Endodermal cell (in vitro differentiated cells): ENCODE results near the gene UPK2. TPM values are rescaled to one million over a fixed set of nuclear protein-coding genes. Genes with fewer than 3 reads are reported as not detected.

Experiments
- DNase-seq: peaks from one replicate; pipeline ENCODE4 v3.0.0-alpha.2; 2017
- H3K27ac ChIP-seq: 2 replicates; pipeline ENCODE4 v1.5.1; 2013; ENCODE audit warnings: mild to moderate bottlenecking, low read depth, low read length, moderate library complexity
- H3K27me3 ChIP-seq: 2 replicates; pipeline ENCODE4 v1.6.1; 2013; ENCODE audit warnings: mild to moderate bottlenecking, low read length, moderate library complexity; ENCODE audit not compliant: insufficient read depth, control insufficient read depth, poor library complexity, severe bottlenecking
- H3K36me3 ChIP-seq: 2 replicates; pipeline ENCODE4 v1.7.0; 2013; ENCODE audit warnings: mild to moderate bottlenecking, low read length, moderate library complexity; ENCODE audit not compliant: control insufficient read depth, insufficient read depth
- H3K4me1 ChIP-seq: one replicate; pipeline ENCODE4 v1.7.0; 2013; ENCODE audit warnings: low read length; ENCODE audit not compliant: control insufficient read depth, insufficient read depth
- H3K4me3 ChIP-seq: 2 replicates; pipeline ENCODE4 v1.5.1; 2013; ENCODE audit warnings: mild to moderate bottlenecking, low read length, moderate library complexity
- H3K9ac ChIP-seq: 2 replicates; pipeline ENCODE4 v1.6.1; 2013; ENCODE audit warnings: mild to moderate bottlenecking, low read length, moderate library complexity; ENCODE audit not compliant: poor library complexity, severe bottlenecking; ENCODE audit errors: extremely low read depth
- H3K9me3 ChIP-seq: 2 replicates; pipeline ENCODE4 v1.6.1; 2013; ENCODE audit warnings: mild to moderate bottlenecking, low read length, moderate library complexity; ENCODE audit not compliant: control insufficient read depth
- H3K27ac Mint-ChIP-seq: 2 replicates; pipeline ENCODE4 v1.8.0; 2020; ENCODE audit warnings: mixed read lengths
- H3K27me3 Mint-ChIP-seq: 2 replicates; pipeline ENCODE4 v1.8.0; 2021; ENCODE audit warnings: mild to moderate bottlenecking, mixed read lengths; ENCODE audit not compliant: insufficient read depth
- H3K36me3 Mint-ChIP-seq: 2 replicates; pipeline ENCODE4 v1.8.0; 2020; ENCODE audit warnings: low read depth, mixed read lengths
- H3K4me1 Mint-ChIP-seq: 2 replicates; pipeline ENCODE4 v1.8.0; 2020; ENCODE audit warnings: mixed read lengths
- H3K4me3 Mint-ChIP-seq: 2 replicates; pipeline ENCODE4 v1.8.0; 2020; ENCODE audit warnings: mild to moderate bottlenecking, moderate library complexity, mixed read lengths
- H3K9me3 Mint-ChIP-seq: 2 replicates; pipeline ENCODE4 v1.8.0; 2020; ENCODE audit warnings: mild to moderate bottlenecking, mixed read lengths
- WGBS, 2 experiments: methylation state at CpG; one replicate each; pipeline versions ENCODE4 v1.1.5 to v1.1.7; 2013; ENCODE audit warnings: missing lambda C conversion rate in 2 of 2, mixed read lengths in 1 of 2; ENCODE audit not compliant: insufficient coverage in 1 of 2, insufficient read length in 1 of 2; 5-methylcytosine and 5-hydroxymethylcytosine counted together
- total RNA-seq, 2 donors: library from RNA; stranded (reverse); fragmentation: NEBNext Ultra II Directional in 1 of 2; extraction: Animal tissue kit (Norgen Biotek cat#: 25700) in 1 of 2; gene quantifications; 2 replicates in 1 of 2; 3 replicates in 1 of 2; pipeline ENCODE4 v1.2.1, GENCODE V29; 2021
- TF ChIP-seq, protein P1 (sequence below): fragments of 200-600 bp; sonication (generic); conservative IDR thresholded peaks from 2 replicates; pipeline ENCODE4 v1.5.0; 2021; ENCODE audit warnings: antibody characterized with exemption, mild to moderate bottlenecking

The UPK2 gene
- total RNA-seq, 2 donors from 2014 or later = 0.38 TPM; not detected in 1

DNA sequence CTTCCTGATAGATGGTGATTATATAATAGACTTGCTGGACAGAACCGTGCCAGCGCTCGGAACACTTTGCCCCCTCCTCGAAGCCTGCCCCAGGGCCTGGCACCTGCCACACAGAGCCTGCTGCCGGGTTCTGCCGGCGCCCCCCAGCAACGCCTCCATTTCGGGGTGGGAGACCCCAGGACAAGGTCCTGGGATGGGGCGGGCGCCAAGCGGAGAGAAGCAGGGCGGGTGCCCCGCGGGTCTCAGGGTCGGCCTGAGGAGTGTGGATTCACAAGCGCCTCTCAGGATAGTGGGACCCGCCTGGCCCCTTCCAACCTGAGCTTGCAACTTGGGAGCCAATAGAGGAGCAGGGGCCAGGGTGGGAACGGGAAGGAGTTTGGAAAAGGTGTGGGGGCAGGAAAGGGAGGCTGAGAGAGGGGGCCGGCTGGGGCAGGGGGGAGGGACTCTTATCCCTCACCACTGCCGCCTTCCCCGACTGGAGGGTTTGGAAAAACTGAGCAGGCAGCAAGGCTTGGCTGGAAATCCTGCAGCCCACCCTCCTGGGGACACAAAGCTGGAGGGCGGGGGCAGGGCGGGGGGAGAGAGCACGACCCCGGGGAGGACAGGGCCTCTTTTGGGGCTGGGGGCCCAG lies 27.1 kb upstream of the UPK2 start:
- no peaks in the 10 kb centered on the region for H3K36me3 Mint-ChIP-seq
- Histone ChIP-seq H3K4me3 (peak overlapping the region; percentile 82), H3K9me3 (no peaks in the 10 kb centered on the region), H3K9ac (peak overlapping the region; percentile 54), H3K4me1 (peaks cover 11% of the 10 kb centered on the region), H3K27ac (peak overlapping the region; percentile 65), H3K36me3 (no peaks in the 10 kb centered on the region), H3K27me3 (peaks cover 11% of the 10 kb centered on the region)
- 0% methylated on average over 8 to 26 of the region's 26 CpGs for WGBS, 2 experiments
- H3K4me3 Mint-ChIP-seq = peak overlapping the region; percentile 81
- peak overlapping the region; percentile 99 for H3K27ac Mint-ChIP-seq
- peaks cover 24% of the 10 kb centered on the region for H3K27me3 Mint-ChIP-seq
- H3K9me3 Mint-ChIP-seq = no peaks in the 10 kb centered on the region
- DNase-seq = no peak
- TF ChIP-seq, protein P1, sequence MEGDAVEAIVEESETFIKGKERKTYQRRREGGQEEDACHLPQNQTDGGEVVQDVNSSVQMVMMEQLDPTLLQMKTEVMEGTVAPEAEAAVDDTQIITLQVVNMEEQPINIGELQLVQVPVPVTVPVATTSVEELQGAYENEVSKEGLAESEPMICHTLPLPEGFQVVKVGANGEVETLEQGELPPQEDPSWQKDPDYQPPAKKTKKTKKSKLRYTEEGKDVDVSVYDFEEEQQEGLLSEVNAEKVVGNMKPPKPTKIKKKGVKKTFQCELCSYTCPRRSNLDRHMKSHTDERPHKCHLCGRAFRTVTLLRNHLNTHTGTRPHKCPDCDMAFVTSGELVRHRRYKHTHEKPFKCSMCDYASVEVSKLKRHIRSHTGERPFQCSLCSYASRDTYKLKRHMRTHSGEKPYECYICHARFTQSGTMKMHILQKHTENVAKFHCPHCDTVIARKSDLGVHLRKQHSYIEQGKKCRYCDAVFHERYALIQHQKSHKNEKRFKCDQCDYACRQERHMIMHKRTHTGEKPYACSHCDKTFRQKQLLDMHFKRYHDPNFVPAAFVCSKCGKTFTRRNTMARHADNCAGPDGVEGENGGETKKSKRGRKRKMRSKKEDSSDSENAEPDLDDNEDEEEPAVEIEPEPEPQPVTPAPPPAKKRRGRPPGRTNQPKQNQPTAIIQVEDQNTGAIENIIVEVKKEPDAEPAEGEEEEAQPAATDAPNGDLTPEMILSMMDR = peak; percentile 31
- H3K4me1 Mint-ChIP-seq = peaks cover 42% of the 10 kb centered on the region

DNA sequence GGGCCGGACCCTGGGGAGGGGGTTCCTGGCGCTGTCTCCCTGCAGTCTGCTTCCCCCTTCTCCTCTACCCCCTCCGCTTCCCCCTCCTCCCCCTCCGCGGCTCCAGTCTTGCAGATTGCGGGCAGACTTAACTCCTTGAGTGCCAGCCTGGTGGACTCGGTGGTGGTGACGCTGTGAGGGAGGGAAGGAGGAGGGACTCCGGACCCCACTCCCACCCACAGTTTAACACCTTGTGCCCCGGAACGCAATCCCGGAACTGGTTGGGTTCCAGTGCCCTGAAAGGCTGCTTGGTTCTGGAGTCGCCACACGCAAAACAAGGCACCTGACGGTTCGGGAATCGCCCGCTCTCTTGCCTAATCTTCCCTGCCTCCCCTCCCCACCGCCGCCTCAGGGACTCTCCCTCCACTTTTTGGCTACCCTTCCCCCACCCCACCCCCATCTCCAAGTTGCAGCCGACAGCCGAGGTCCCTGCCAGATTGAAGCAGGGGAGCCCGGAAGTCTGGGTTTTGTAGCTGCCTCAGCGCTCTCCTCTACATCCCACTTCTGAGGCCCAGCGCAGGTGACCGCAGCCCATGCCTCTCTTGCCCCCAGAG lies 26.5 kb upstream of the UPK2 start:
- Histone ChIP-seq H3K4me1 (peaks cover 11% of the 10 kb centered on the region), H3K36me3 (no peaks in the 10 kb centered on the region), H3K27ac (peak overlapping the region; percentile 3), H3K4me3 (peak overlapping the region; percentile 82), H3K27me3 (peaks cover 11% of the 10 kb centered on the region), H3K9me3 (no peaks in the 10 kb centered on the region), H3K9ac (peak overlapping the region; percentile 54)
- peak; percentile 97 for DNase-seq
- WGBS, 2 experiments = 0% methylated on average over 8 to 19 of the region's 26 CpGs
- Mint-ChIP-seq H3K27me3 (peaks cover 24% of the 10 kb centered on the region), H3K4me1 (peaks cover 39% of the 10 kb centered on the region), H3K4me3 (peak overlapping the region; percentile 81), H3K36me3 (no peaks in the 10 kb centered on the region), H3K27ac (peak overlapping the region; percentile 97), H3K9me3 (no peaks in the 10 kb centered on the region)
- TF ChIP-seq, protein P1 = no peak

DNA sequence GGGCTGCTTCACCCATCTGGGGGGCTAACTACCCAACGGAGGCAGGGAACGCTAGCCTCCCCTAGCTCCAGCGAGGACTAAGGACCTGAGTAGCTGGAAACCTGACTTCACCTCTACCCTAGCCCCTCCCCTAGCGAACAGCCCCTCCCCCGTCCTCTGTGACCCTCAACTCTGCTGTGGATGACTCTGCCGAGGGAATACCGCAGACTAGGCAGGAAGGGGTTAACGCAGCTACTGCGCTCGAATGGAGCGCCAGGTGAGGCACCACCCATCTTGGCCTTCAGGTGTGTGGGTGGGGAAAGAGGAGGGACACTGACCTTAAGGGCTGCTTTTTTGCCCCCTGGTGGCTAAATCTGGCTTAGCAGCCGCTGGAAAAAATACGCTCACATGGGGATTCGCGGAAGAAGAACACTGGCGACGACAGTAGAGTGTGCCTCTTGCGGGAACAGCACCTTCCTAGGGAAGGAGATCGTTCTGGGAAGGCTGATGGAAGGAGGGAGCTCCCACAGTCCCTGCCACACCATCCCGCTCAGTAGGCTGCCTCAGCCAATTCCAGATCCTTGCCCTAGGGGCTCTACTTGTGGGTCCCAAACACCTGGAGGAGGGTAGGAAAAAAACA lies 25.9 kb upstream of the UPK2 start:
- Mint-ChIP-seq H3K36me3 (no peaks in the 10 kb centered on the region), H3K9me3 (no peaks in the 10 kb centered on the region), H3K4me1 (peaks cover 39% of the 10 kb centered on the region), H3K27me3 (peaks cover 24% of the 10 kb centered on the region), H3K27ac (peak overlapping the region; percentile 97), H3K4me3 (peak overlapping the region; percentile 81)
- Histone ChIP-seq H3K4me1 (peaks cover 11% of the 10 kb centered on the region), H3K9me3 (no peaks in the 10 kb centered on the region), H3K27me3 (peaks cover 11% of the 10 kb centered on the region), H3K9ac (peak overlapping the region; percentile 54), H3K4me3 (peak overlapping the region; percentile 82), H3K27ac (peak overlapping the region; percentile 3), H3K36me3 (no peaks in the 10 kb centered on the region)
- DNase-seq = peak; percentile 99
- 1 to 2% methylated on average over 19 to 20 of the region's 20 CpGs for WGBS, 2 experiments
- TF ChIP-seq, protein P1 = peak; percentile 95
